Hepatocyte (in vitro differentiated cells): ENCODE results near the gene ZNF772.

ENCODE experiments used
- EZH2 ChIP-seq: fragments of 200-600 bp; sonication (generic); IDR thresholded peaks from 2 replicates; pipeline ENCODE4 v1.6.1; 2016; ENCODE audit warnings: antibody characterized with exemption, mild to moderate bottlenecking, borderline replicate concordance
- EZH2phosphoT487 ChIP-seq: fragments of 200-600 bp; sonication (generic); IDR thresholded peaks from one replicate; pipeline ENCODE4 v1.6.1; 2018; ENCODE audit warnings: antibody characterized with exemption, mild to moderate bottlenecking, low read depth, moderate library complexity; ENCODE audit not compliant: unreplicated experiment, severe bottlenecking
- TF ChIP-seq, protein P1 (sequence below): fragments of 200-600 bp; sonication (generic); IDR thresholded peaks from 2 replicates; pipeline ENCODE4 v1.5.1; 2016; ENCODE audit warnings: antibody characterized with exemption, mild to moderate bottlenecking; ENCODE audit not compliant: poor library complexity

DNA sequence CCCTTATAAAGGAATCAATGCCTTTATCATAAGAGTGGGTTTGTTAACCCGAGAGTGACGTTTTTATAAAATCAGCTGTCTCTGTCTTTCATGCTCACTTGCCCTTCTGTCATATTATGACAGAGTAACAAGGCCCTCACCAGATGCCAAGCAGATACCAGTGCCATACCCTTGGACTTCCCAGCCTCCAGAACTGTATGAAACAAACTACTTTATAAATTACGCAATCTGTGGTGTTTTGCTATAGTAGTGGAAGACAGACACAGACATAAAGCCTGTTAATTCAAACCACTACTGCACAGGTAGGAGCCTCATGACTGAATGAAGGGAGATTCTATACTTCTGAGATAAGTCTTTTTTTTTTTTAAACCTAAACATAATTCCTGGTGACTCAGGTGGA lies 25.1 kb downstream of the ZNF772 start:
- TF ChIP-seq, protein P1, sequence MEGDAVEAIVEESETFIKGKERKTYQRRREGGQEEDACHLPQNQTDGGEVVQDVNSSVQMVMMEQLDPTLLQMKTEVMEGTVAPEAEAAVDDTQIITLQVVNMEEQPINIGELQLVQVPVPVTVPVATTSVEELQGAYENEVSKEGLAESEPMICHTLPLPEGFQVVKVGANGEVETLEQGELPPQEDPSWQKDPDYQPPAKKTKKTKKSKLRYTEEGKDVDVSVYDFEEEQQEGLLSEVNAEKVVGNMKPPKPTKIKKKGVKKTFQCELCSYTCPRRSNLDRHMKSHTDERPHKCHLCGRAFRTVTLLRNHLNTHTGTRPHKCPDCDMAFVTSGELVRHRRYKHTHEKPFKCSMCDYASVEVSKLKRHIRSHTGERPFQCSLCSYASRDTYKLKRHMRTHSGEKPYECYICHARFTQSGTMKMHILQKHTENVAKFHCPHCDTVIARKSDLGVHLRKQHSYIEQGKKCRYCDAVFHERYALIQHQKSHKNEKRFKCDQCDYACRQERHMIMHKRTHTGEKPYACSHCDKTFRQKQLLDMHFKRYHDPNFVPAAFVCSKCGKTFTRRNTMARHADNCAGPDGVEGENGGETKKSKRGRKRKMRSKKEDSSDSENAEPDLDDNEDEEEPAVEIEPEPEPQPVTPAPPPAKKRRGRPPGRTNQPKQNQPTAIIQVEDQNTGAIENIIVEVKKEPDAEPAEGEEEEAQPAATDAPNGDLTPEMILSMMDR, result no peak
- TF ChIP-seq EZH2, result no peak
- no peak for TF ChIP-seq EZH2phosphoT487
